Fibroblast of lung (primary cell): ENCODE measurements around the gene KCNMA1.

Experiments
- CTCF ChIP-seq, 2 donors: IDR thresholded peaks in 1 of 2; conservative IDR thresholded peaks in 1 of 2; 1 replicate in 1 of 2; 2 replicates in 1 of 2; pipeline ENCODE4 v1.5.1; 2011 to 2012; ENCODE audit warnings: low read length in 2 of 2, control low read depth in 1 of 2, inconsistent platforms in 1 of 2, low read depth in 1 of 2, mild to moderate bottlenecking in 1 of 2
- EZH2 ChIP-seq: IDR thresholded peaks from 2 replicates; pipeline ENCODE4 v1.5.1; 2012; ENCODE audit warnings: low read length, control low read depth, mild to moderate bottlenecking; ENCODE audit errors: missing control alignments

- TF ChIP-seq CTCF (conservative IDR thresholded peaks at IDR 0.05 in 1 of 2, IDR thresholded peaks at IDR 0.05 in 1 of 2; ENCODE audit: low read depth in 1 of 2, low read length in 2 of 2) (no peak), EZH2 (no peak)
Observed at GRCh38 chr10:77461636-77462296, 175.8 kb downstream of the KCNMA1 start.
